Activated CD4-positive, alpha-beta T cell treated with anti-CD3 and anti-CD28 coated beads, Interleukin-2, Interleukin-6, amounts not matched to agents 100 ng/mL and 50 ng/mL, durations not matched to agents 16 hours and 8 hours (primary cell): ENCODE data around the gene LYPD4.
"Not testable (repeated sequence)": the region's sequence is repeated elsewhere in the genome, so short reads cannot be mapped to it uniquely, and the experiment has no call there.

Source experiments
- DNase-seq: peaks from one replicate; pipeline ENCODE4 v3.0.0-alpha.2; 2020

LYPD4 gene

DNA sequence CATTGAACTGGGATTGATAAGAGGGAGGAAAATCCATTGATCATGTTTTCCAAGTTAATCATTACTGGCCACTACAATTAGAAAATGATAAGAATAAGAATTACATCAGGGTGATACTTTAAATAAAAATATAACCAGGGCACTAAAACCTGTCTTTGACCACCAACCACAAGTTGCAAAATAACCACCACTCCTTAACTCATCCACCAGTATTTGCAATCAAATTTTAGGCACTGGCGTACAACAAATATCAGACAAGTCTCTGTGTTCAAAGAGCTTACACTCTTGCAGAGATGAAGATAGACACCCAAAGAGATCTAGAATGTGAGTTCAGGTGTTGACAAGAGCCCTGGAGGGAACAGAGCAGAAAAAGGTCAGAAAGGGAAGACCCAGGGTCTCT is 47.6 kb downstream of the LYPD4 start:
- DNase-seq = no peak

DNA sequence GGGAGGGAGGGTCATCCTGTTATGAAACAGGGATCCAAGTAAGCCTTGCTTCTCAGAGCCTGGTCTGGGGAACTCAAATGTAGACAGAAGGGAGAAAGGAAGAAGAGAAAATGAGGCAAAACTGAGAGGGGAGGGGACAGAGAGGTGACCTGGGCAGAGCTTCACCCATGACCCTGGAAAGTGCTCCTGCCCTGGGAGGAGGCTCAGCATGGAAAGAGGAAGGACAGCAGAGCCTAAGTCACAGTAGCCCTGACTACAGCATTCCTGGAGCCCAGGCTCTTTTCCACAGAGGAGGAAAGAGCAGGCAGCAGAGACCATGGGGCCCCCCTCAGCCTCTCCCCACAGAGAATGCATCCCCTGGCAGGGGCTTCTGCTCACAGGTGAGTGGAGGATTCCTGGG is 48.1 kb downstream of the LYPD4 start, which contains the start of gene CEACAM3:
CEACAM3 (plus strand) TSS at position 226 of the 400 bp plus-strand sequence; CDS start at position 317, 91 bp downstream.
- no peak for DNase-seq

DNA sequence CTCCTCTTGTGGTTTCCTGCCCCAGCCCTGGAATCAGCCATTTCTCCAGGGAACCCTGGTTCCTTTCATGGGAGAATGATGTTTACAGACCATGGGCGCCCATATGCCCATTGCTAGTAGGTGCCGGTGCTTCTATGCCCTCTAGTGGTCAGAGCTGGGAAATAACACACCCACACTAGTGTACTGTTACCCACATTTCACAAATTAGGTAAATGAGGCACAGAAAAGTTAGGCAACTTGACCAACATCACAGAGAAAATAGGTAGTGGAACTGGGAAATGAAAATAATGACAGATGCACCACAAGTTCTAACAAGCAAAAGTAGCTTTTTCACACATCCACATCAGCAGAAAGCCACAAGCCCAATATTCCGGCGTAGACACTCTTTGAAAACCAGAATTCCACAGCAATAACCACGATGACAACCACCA is 49.4 kb downstream of the LYPD4 start:
- peak; percentile 79 for DNase-seq

DNA sequence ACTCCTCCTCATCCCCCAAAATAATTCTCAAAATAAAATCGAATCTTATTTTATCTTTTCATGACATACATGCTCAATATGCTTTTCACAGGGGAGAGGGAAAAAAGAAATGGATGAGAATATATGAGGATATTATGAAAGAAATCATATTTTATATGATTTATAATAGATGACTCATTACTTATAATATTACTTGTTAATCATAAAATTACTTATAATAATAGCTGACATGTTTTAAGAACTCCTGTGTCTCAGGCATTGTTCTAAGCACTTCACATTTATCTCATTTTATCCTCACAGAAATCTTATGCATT is 51.1 kb downstream of the LYPD4 start:
- no peak for DNase-seq

DNA sequence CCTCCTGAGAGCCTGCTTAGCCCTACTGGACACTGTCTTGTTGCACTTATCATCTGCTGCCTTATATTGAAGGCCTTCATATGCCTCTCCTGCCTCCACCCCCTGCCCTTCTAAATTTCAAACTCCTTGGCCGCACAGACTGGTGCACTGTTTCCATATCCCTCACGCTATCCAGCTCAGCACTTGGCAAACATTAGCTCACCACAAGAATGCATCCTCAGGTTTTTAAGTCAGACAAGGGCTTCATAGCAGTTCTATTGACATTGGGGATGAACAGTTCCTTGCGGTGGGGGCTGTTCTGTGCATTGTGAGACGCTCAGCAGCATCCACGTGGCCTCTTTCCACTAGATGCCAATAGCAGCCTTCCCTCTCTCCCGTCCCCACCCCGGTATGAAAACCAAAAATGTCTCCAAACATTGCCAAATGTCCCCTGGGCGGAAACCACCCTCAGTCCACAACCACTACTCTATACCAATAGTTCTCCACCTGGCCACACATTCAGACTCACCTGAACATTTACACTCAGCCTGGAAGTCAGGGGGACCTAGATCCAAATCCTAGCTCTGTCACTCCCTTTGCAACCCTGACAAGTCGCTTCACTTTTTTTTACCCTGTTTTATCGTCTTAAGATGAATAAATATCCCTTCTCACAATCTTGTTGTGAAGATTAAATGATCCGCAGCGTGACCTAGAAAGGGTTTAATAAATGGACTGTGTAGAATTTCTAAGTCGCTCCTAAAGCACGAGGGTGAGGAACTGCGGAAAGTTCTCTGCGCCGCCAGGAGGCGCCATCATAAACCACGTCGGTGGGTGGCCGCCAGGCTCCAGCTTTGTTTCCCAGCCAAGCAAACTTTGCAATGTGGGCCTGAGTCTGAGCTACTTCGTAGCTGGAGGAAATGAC is 51.7 kb downstream of the LYPD4 start:
- peak; percentile 52 for DNase-seq

DNA sequence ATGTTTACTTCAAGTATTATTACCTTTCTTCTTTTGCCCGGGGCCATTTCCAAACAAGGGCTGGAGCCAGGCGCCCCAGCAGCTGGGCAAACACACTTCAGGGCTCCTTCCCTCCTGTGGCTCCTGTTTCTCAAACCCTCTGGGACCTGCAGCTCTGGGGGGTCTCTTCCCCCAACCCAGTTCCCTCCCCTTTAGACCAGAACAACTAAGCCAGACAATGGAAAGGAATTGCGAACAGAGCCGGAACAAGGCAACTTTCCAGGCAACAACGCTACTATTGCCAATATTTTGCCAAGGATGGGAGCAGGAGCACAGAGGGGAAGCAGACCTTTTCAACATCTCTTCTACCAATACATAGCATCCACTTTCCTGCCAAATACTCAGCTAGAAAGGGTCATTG is 55.4 kb downstream of the LYPD4 start:
- not testable (repeated sequence) for DNase-seq

DNA sequence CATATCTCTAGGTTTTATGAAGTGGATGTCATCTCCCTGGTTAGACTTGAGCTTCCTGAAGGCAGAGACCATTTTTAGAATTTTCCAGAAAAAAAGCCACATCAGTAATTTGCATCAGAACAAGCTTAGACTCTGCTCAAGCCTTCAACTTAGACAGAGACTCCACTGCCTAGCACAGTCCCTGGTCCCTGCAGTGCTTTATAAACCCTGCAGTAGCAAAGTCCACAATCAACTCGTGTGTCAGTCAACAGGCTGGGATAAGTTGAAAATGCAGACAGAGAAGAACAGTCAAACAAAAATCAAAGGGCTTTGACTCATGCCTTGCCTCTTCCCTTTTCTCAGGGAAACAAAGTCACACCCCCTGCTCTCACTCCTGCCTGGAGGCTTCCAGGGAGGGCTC is 56.0 kb downstream of the LYPD4 start:
- DNase-seq = not testable (repeated sequence)
